Endothelial cell of umbilical vein (primary cell): ENCODE measurements around the gene CEP72. TPM values are rescaled to one million over a fixed set of nuclear protein-coding genes. Genes with fewer than 3 reads are reported as not detected.

Experiments
- BruUV-seq: library from RNA; stranded (reverse); fragments of 400-500 nt; replicated peaks from 2 replicates; lab custom pipeline; 2021; lab: Mats Ljungman, UMichigan
- CTCF ChIA-PET: fragments of 300-600, 350-600 bp; sonication (Branson Sonifier 250); formaldehyde crosslinking; loops from one replicate; lab custom pipeline; 2021; ENCODE audit warnings: antibody characterized with exemption, inconsistent platforms; lab: Charles Lee
- POLR2A ChIA-PET: fragments of 300-600, 350-600 bp; sonication (Branson Sonifier 250); formaldehyde crosslinking; loops from one replicate; lab custom pipeline; 2021; ENCODE audit warnings: antibody characterized with exemption, inconsistent platforms; lab: Charles Lee
- DNase-seq: peaks from one replicate; pipeline ENCODE4 v3.0.0-alpha.2; 2011; ENCODE audit warnings: low read depth, low spot score
- FAIRE-seq: peaks from 2 replicates; lab custom pipeline; 2011; peaks lifted over from hg19 to GRCh38; lab: Jason Lieb, UNC
- H2AFZ ChIP-seq: 2 replicates; pipeline ENCODE4 v1.6.0; 2012; ENCODE audit warnings: low read depth, low read length, control low read depth, inconsistent platforms
- H3K27ac ChIP-seq: 2 replicates; pipeline ENCODE4 v1.5.1; 2011; ENCODE audit warnings: low read depth, mild to moderate bottlenecking, control low read depth, low read length, moderate library complexity; ENCODE audit not compliant: insufficient read depth
- H3K27me3 ChIP-seq, 2 experiments: 2 replicates each; pipeline versions ENCODE4 v1.6.0 to v1.6.1; 2011; ENCODE audit warnings: low read length in 2 of 2, mixed read lengths in 1 of 2; ENCODE audit not compliant: control insufficient read depth in 2 of 2, insufficient read depth in 2 of 2
- H3K36me3 ChIP-seq, 2 experiments: 2 replicates in 1 of 2; 3 replicates in 1 of 2; pipeline ENCODE4 v1.5.1; 2011; ENCODE audit warnings: low read length in 2 of 2, mild to moderate bottlenecking in 1 of 2, moderate library complexity in 1 of 2; ENCODE audit not compliant: control insufficient read depth in 2 of 2, insufficient read depth in 2 of 2; ENCODE audit errors: extremely low read depth in 1 of 2
- H3K4me1 ChIP-seq: 3 replicates; pipeline ENCODE4 v1.5.1; 2011; ENCODE audit warnings: mild to moderate bottlenecking, low read length; ENCODE audit not compliant: control insufficient read depth, insufficient read depth; ENCODE audit errors: extremely low read depth
- H3K4me2 ChIP-seq: 2 replicates; pipeline ENCODE4 v1.6.1; 2011; ENCODE audit warnings: low read length, control low read depth, mixed read lengths; ENCODE audit not compliant: insufficient read depth
- H3K4me3 ChIP-seq, 3 experiments: fragments of 200-600 bp in 1 of 3; sonication (generic), shearing (Covaris generic) in 1 of 3; replicated peaks in 1 of 3; 2 replicates each; pipeline ENCODE4 v1.5.1; 2011 to 2016; ENCODE audit warnings: control low read depth in 3 of 3, low read length in 3 of 3, mild to moderate bottlenecking in 2 of 3, inconsistent platforms in 1 of 3, low read depth in 1 of 3, moderate library complexity in 1 of 3; ENCODE audit not compliant: insufficient read depth in 1 of 3
- H3K79me2 ChIP-seq: 2 replicates; pipeline ENCODE4 v1.6.0; 2012; ENCODE audit warnings: low read length, inconsistent platforms; ENCODE audit not compliant: control insufficient read depth, insufficient read depth
- H3K9ac ChIP-seq: replicated peaks from 2 replicates; pipeline ENCODE3; 2011; ENCODE audit warnings: low read length, control low read depth; ENCODE audit not compliant: insufficient read depth; ENCODE audit errors: extremely low read depth
- H3K9me1 ChIP-seq: replicated peaks from 3 replicates; pipeline ENCODE4 v1.6.0; 2011; ENCODE audit warnings: mild to moderate bottlenecking, low read length; ENCODE audit not compliant: control insufficient read depth, insufficient read depth; ENCODE audit errors: extremely low read depth
- H3K9me3 ChIP-seq: replicated peaks from 2 replicates; pipeline ENCODE4 v1.5.1; 2012; ENCODE audit warnings: low read length, inconsistent platforms; ENCODE audit not compliant: control insufficient read depth, insufficient read depth
- H4K20me1 ChIP-seq: replicated peaks from 2 replicates; pipeline ENCODE3; 2011; ENCODE audit warnings: mild to moderate bottlenecking, low read length; ENCODE audit not compliant: control insufficient read depth, insufficient read depth; ENCODE audit errors: extremely low read depth
- CTCF ChIP-seq, 2 donors: IDR thresholded peaks; 1 replicate in 1 of 2; 2 replicates in 1 of 2; pipeline ENCODE4 v1.5.1; 2011; ENCODE audit warnings: low read length in 2 of 2, mild to moderate bottlenecking in 2 of 2, moderate library complexity in 2 of 2, control low read depth in 1 of 2, inconsistent platforms in 1 of 2, low read depth in 1 of 2; ENCODE audit not compliant: insufficient read depth in 1 of 2; ENCODE audit errors: extremely low read depth in 1 of 2
- EZH2 ChIP-seq: IDR thresholded peaks from 2 replicates; pipeline ENCODE4 v1.6.1; 2012; ENCODE audit warnings: borderline replicate concordance, low read depth, mild to moderate bottlenecking, moderate library complexity, low read length, inconsistent platforms; ENCODE audit not compliant: severe bottlenecking
- FOS ChIP-seq: IDR thresholded peaks from 2 replicates; pipeline ENCODE4 v1.6.1; 2011; ENCODE audit warnings: mild to moderate bottlenecking, low read length, moderate library complexity, borderline replicate concordance; ENCODE audit not compliant: insufficient read depth
- GATA2 ChIP-seq: IDR thresholded peaks from 2 replicates; pipeline ENCODE4 v1.7.0; 2011; ENCODE audit warnings: low read depth, mild to moderate bottlenecking, moderate library complexity, mixed read lengths, low read length; ENCODE audit not compliant: insufficient read length, insufficient read depth
- JUN ChIP-seq: IDR thresholded peaks from 2 replicates; pipeline ENCODE4 v1.6.1; 2011; ENCODE audit warnings: borderline replicate concordance, low read depth; ENCODE audit not compliant: insufficient read length, insufficient read depth
- MAX ChIP-seq: IDR thresholded peaks from 2 replicates; pipeline ENCODE4 v1.6.1; 2011; ENCODE audit not compliant: insufficient read depth, insufficient read length
- MYC ChIP-seq: IDR thresholded peaks from one replicate; pipeline ENCODE4 v1.6.1; 2011; ENCODE audit warnings: mild to moderate bottlenecking, low read depth, low read length
- POLR2A ChIP-seq: IDR thresholded peaks from 2 replicates; pipeline ENCODE4 v1.6.1; 2012; ENCODE audit warnings: low read depth, mild to moderate bottlenecking, control low read depth, low read length
- POLR2AphosphoS5 ChIP-seq: IDR thresholded peaks from 2 replicates; pipeline ENCODE4 v1.6.1; 2012; ENCODE audit warnings: low read depth, mild to moderate bottlenecking, control low read depth, low read length, moderate library complexity; ENCODE audit not compliant: insufficient read depth
- dilution Hi-C: fragments of 300-500 bp; cut with MboI; formaldehyde crosslinking; loops from one replicate; pipeline ENCODE4 v1.15.0; 2019; ENCODE audit warnings: low sequenced_read_pairs; ENCODE audit not compliant: extremely low pct_ligation_motif_present
- intact Hi-C: fragments of 100-400 bp; cut with micrococcal nuclease; formaldehyde crosslinking; loops from one replicate; pipeline ENCODE4 v1.10.0; 2022
- polyA plus RNA-seq, 4 experiments: library from polyadenylated mRNA; depleted of rRNA in 3 of 4; stranded (reverse) in 3 of 4; unstranded in 1 of 4; fragments of >200 nt; gene quantifications; 2 replicates each; pipeline versions ENCODE4 v1.2.1 to v1.2.3, GENCODE V29; 2011 to 2012; ENCODE audit warnings: missing spikeins in 1 of 4
- total RNA-seq: library from RNA; stranded (reverse); gene quantifications from 2 replicates; pipeline ENCODE4 v1.2.3, GENCODE V29; 2021

Gene CEP72
- total and polyA plus RNA-seq, 2 donors (not counting 3 experiments of a cell fraction or from before 2014, with no cell fraction given), result 2.9 to 9.5 TPM

GRCh38 chr5:625516-625915 is 13.4 kb downstream of the CEP72 start:
- no peaks in the 10 kb centered on the region for H3K27me3 ChIP-seq
- CTCF ChIA-PET, result no interaction called here
- no peaks in the 10 kb centered on the region for H3K4me1 ChIP-seq
- H3K27ac ChIP-seq, result no peak overlapping the region
- intact Hi-C loops, result no loop called here
- no peaks in the 10 kb centered on the region for H3K9me3 ChIP-seq
- dilution Hi-C loops, result no loop called here
- H3K36me3 ChIP-seq, result peaks cover 0 to 3% of the 10 kb centered on the region in 2 experiments
- TF ChIP-seq MAX, result no peak
- TF ChIP-seq POLR2AphosphoS5, result no peak
- TF ChIP-seq MYC, result no peak
- no peak for TF ChIP-seq GATA2
- TF ChIP-seq EZH2, result no peak
- no peak for TF ChIP-seq FOS
- TF ChIP-seq POLR2A, result no peak
- no peak for TF ChIP-seq JUN
- no peak for TF ChIP-seq CTCF (IDR thresholded peaks at IDR 0.05; ENCODE audit: extremely low read depth in 1 of 2, insufficient read depth in 1 of 2, low read depth in 1 of 2, low read length in 2 of 2)
- no peaks in the 10 kb centered on the region for H4K20me1 ChIP-seq
- no peak overlapping the region for H3K4me2 ChIP-seq
- FAIRE-seq, result no peak
- POLR2A ChIA-PET, result no interaction called here
- H3K79me2 ChIP-seq, result no peaks in the 10 kb centered on the region
- no peak overlapping the region for H3K9ac ChIP-seq
- BruUV-seq, result no TSS peak
- no peak overlapping the region for H2AFZ ChIP-seq
- H3K9me1 ChIP-seq, result no peaks in the 10 kb centered on the region
- no peak for DNase-seq
- H3K4me3 ChIP-seq, result no peak overlapping the region
